Loucy (cell line): ENCODE data around the gene FXR1.

Experiments
- EZH2phosphoT487 ChIP-seq: fragments of 200-600 bp; IDR thresholded peaks from 2 replicates; pipeline ENCODE4 v1.6.1; 2018; ENCODE audit warnings: antibody characterized with exemption, mild to moderate bottlenecking, moderate library complexity, borderline replicate concordance
- TF ChIP-seq, protein P1 (sequence below): fragments of 200-600 bp; sonication (generic); conservative IDR thresholded peaks from 2 replicates; pipeline ENCODE4 v1.5.1; 2014; ENCODE audit warnings: mild to moderate bottlenecking, antibody characterized with exemption, low read length

- TF ChIP-seq, protein P1, sequence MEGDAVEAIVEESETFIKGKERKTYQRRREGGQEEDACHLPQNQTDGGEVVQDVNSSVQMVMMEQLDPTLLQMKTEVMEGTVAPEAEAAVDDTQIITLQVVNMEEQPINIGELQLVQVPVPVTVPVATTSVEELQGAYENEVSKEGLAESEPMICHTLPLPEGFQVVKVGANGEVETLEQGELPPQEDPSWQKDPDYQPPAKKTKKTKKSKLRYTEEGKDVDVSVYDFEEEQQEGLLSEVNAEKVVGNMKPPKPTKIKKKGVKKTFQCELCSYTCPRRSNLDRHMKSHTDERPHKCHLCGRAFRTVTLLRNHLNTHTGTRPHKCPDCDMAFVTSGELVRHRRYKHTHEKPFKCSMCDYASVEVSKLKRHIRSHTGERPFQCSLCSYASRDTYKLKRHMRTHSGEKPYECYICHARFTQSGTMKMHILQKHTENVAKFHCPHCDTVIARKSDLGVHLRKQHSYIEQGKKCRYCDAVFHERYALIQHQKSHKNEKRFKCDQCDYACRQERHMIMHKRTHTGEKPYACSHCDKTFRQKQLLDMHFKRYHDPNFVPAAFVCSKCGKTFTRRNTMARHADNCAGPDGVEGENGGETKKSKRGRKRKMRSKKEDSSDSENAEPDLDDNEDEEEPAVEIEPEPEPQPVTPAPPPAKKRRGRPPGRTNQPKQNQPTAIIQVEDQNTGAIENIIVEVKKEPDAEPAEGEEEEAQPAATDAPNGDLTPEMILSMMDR: no peak
- TF ChIP-seq EZH2phosphoT487: no peak
Observed at GRCh38 chr3:181008796-181009195, 96.3 kb downstream of the FXR1 start.
